HEK293 (cell line): Measurements from ENCODE around the gene KMO.

Experiments
- CTCF ChIA-PET: fragments of 350-600 bp; formaldehyde crosslinking; extraction: SDS; loops from one replicate; lab custom pipeline; 2021; ENCODE audit warnings: antibody characterized with exemption; lab: Yijun Ruan, JAX
- POLR2A ChIA-PET: fragments of 300-600 bp; formaldehyde crosslinking; extraction: SDS; loops from one replicate; lab custom pipeline; 2020; ENCODE audit warnings: antibody characterized with exemption, inconsistent platforms; lab: Yijun Ruan, JAX
- H3K27ac ChIP-seq: fragments of 200-500 bp; sonication (Bioruptor generic); 2 replicates; pipeline ENCODE4 v1.5.1; 2014; ENCODE audit warnings: low read depth, low read length, control low read depth, inconsistent platforms; ENCODE audit errors: extremely low read depth
- H3K36me3 ChIP-seq, 2 experiments: fragments of 200-500 bp in 1 of 2; sonication (Bioruptor generic) in 1 of 2; 1 replicate in 1 of 2; 2 replicates in 1 of 2; pipeline ENCODE4 v1.5.1; 2014 to 2017; ENCODE audit warnings: inconsistent platforms in 2 of 2, low read length in 2 of 2; ENCODE audit not compliant: control insufficient read depth in 2 of 2, insufficient read depth in 1 of 2
- H3K4me1 ChIP-seq: fragments of 200-500 bp; sonication (Bioruptor generic); 2 replicates; pipeline ENCODE4 v1.5.1; 2014; ENCODE audit warnings: mild to moderate bottlenecking, low read length, inconsistent platforms; ENCODE audit not compliant: control insufficient read depth, insufficient read depth
- H3K4me3 ChIP-seq: 2 replicates; pipeline ENCODE4 v1.5.1; 2011; ENCODE audit warnings: low read depth, mild to moderate bottlenecking, control low read depth, low read length, moderate library complexity
- H3K9me3 ChIP-seq: fragments of 200-500 bp; sonication (Bioruptor generic); 2 replicates; pipeline ENCODE4 v1.5.1; 2014; ENCODE audit warnings: low read depth, low read length, inconsistent platforms; ENCODE audit not compliant: control insufficient read depth, insufficient read depth
- SETDB1 ChIP-seq: IDR thresholded peaks from one replicate; pipeline ENCODE4 v1.6.1; 2017; ENCODE audit warnings: mild to moderate bottlenecking, low read length, moderate library complexity, mixed read lengths; ENCODE audit not compliant: insufficient read length
- YY2 ChIP-seq: fragments of 450-650 bp; formaldehyde crosslinking; IDR thresholded peaks from 2 replicates; pipeline ENCODE4 v1.5.1; 2016; ENCODE audit warnings: missing biosample characterization, missing genetic modification characterization
- ZNF133 ChIP-seq: fragments of 450-650 bp; formaldehyde crosslinking; IDR thresholded peaks from 2 replicates; pipeline ENCODE4 v1.5.1; 2016; ENCODE audit warnings: missing biosample characterization, missing genetic modification characterization
- ZNF16 ChIP-seq: fragments of 450-650 bp; formaldehyde crosslinking; IDR thresholded peaks from 2 replicates; pipeline ENCODE4 v1.5.1; 2016; ENCODE audit warnings: low read depth, missing biosample characterization, missing genetic modification characterization
- ZNF2 ChIP-seq: fragments of 450-650 bp; formaldehyde crosslinking; IDR thresholded peaks from 2 replicates; pipeline ENCODE4 v1.5.1; 2016; ENCODE audit warnings: missing biosample characterization, missing genetic modification characterization
- ZNF24 ChIP-seq: fragments of 450-650 bp; formaldehyde crosslinking; IDR thresholded peaks from 2 replicates; pipeline ENCODE4 v1.5.1; 2016; ENCODE audit warnings: missing biosample characterization, missing genetic modification characterization
- ZNF324 ChIP-seq: fragments of 450-650 bp; formaldehyde crosslinking; IDR thresholded peaks from 2 replicates; pipeline ENCODE4 v1.5.1; 2016; ENCODE audit warnings: missing biosample characterization, missing genetic modification characterization
- ZNF335 ChIP-seq: fragments of 450-650 bp; formaldehyde crosslinking; conservative IDR thresholded peaks from 2 replicates; pipeline ENCODE4 v1.5.1; 2016; ENCODE audit warnings: missing biosample characterization, missing genetic modification characterization
- ZNF37A ChIP-seq: fragments of 450-650 bp; IDR thresholded peaks from 2 replicates; pipeline ENCODE4 v1.5.1; 2018; ENCODE audit warnings: missing biosample characterization, missing genetic modification characterization
- ZNF394 ChIP-seq: fragments of 450-650 bp; formaldehyde crosslinking; IDR thresholded peaks from 2 replicates; pipeline ENCODE4 v1.5.1; 2016; ENCODE audit warnings: missing biosample characterization, missing genetic modification characterization, mild to moderate bottlenecking, moderate library complexity, borderline replicate concordance
- ZNF501 ChIP-seq: fragments of 450-650 bp; formaldehyde crosslinking; IDR thresholded peaks from 2 replicates; pipeline ENCODE4 v1.5.1; 2016; ENCODE audit warnings: missing biosample characterization, missing genetic modification characterization
- ZNF626 ChIP-seq: fragments of 450-650 bp; sonication (Bioruptor Pico); formaldehyde crosslinking; IDR thresholded peaks from 2 replicates; pipeline ENCODE4 v1.5.1; 2018; ENCODE audit warnings: missing biosample characterization, missing genetic modification characterization, inconsistent platforms
- ZNF830 ChIP-seq: fragments of 450-650 bp; IDR thresholded peaks from 2 replicates; pipeline ENCODE4 v1.5.0; 2018; ENCODE audit warnings: missing biosample characterization, missing genetic modification characterization, low read depth, mild to moderate bottlenecking, moderate library complexity
- ZSCAN30 ChIP-seq: fragments of 450-650 bp; IDR thresholded peaks from 2 replicates; pipeline ENCODE4 v1.5.1; 2018; ENCODE audit warnings: missing biosample characterization, mild to moderate bottlenecking, missing genetic modification characterization, moderate library complexity
- TF ChIP-seq, protein P1 (sequence below): fragments of 450-650 bp; formaldehyde crosslinking; IDR thresholded peaks from 2 replicates; pipeline ENCODE4 v1.5.1; 2016; ENCODE audit warnings: missing biosample characterization, missing genetic modification characterization
- TF ChIP-seq, protein P2 (sequence below): fragments of 450-650 bp; formaldehyde crosslinking; IDR thresholded peaks from 2 replicates; pipeline ENCODE4 v1.5.1; 2016; ENCODE audit warnings: missing biosample characterization, missing genetic modification characterization
- TF ChIP-seq, protein P3 (sequence below): fragments of 450-650 bp; formaldehyde crosslinking; IDR thresholded peaks from 2 replicates; pipeline ENCODE4 v1.5.1; 2016; ENCODE audit warnings: missing biosample characterization, missing genetic modification characterization
- TF ChIP-seq, protein P4 (sequence below): fragments of 450-650 bp; formaldehyde crosslinking; conservative IDR thresholded peaks from 2 replicates; pipeline ENCODE4 v1.5.1; 2016; ENCODE audit warnings: low read depth, missing biosample characterization, missing genetic modification characterization
- TF ChIP-seq, protein P5 (sequence below): fragments of 450-650 bp; formaldehyde crosslinking; IDR thresholded peaks from 2 replicates; pipeline ENCODE4 v1.5.1; 2016; ENCODE audit warnings: missing biosample characterization, missing genetic modification characterization
- TF ChIP-seq, protein P6 (sequence below): fragments of 450-650 bp; IDR thresholded peaks from 2 replicates; pipeline ENCODE4 v1.5.1; 2018; ENCODE audit warnings: missing biosample characterization, missing genetic modification characterization

KMO gene

DNA sequence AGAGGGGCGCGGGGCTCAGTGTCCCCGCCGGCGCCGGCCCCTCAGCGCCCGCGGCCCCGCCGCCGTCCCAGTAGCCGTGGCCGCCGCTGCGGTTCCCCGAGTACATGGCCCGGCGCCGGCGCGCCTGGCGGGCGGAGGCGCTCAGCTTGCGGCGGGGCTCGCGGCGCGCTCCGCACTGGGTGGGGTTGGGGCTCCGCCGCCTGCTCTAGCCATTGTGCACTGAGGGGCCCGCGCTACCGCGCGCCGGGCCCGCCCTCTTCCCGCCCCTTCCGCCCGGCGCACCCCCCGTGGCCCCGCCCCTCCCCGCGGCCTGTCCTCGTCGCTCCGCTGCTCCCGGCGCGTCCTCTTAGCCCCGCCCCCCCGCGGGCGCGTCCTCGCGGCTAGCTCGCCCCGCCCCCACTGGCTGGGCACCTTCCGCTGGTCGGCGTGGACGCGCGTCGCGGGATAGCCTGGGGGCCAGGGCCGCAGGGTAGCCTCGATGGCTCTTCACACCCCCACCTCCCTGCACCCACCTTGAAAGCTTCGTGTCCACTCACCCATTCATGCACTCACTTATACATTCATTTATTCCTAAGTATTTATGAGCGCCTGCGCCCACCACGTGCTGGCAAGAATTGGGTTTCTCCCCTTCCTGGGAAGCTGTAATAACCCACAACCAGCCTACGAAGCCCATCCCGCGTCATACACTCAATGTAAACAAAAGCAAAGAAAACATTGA is 108.1 kb downstream of the KMO start, which contains the start of the genes CHML and OPN3:
TSS of gene CHML (minus strand) at position 221 of the 718 bp plus-strand sequence. CDS start 4,603 bp downstream, outside the sequence.
TSS of gene OPN3 (minus strand) at position 221 of the 718 bp plus-strand sequence. CDS start at position 106, 115 bp downstream.
- ChIA-PET CTCF (interaction anchor here (4.5 kb wide), 1 partner anchor 13 kb away, joined by 23 read pairs; no protein-coding TSS in a partner anchor), POLR2A (interaction anchor here (0.5 to 1.6 kb wide), 11 partner anchors 11 to 1615 kb away, joined by 3 to 13 read pairs (median 4); partner anchors contain the start of genes CEP170, EXO1, FH and SDCCAG8)
- H3K36me3 ChIP-seq: peaks cover 0 to 10% of the 10 kb centered on the region in 2 experiments; a peak in 1 of 3 replicates
- H3K27ac ChIP-seq: peak within 1 kb of the TSS; percentile 89
- H3K4me1 ChIP-seq: peaks cover 10% of the 10 kb centered on the region
- H3K9me3 ChIP-seq: no peaks in the 10 kb centered on the region; the same call in 1 of the 2 replicates
- H3K4me3 ChIP-seq: peak within 1 kb of the TSS; percentile 95
- TF ChIP-seq, protein P1, sequence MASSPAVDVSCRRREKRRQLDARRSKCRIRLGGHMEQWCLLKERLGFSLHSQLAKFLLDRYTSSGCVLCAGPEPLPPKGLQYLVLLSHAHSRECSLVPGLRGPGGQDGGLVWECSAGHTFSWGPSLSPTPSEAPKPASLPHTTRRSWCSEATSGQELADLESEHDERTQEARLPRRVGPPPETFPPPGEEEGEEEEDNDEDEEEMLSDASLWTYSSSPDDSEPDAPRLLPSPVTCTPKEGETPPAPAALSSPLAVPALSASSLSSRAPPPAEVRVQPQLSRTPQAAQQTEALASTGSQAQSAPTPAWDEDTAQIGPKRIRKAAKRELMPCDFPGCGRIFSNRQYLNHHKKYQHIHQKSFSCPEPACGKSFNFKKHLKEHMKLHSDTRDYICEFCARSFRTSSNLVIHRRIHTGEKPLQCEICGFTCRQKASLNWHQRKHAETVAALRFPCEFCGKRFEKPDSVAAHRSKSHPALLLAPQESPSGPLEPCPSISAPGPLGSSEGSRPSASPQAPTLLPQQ (tag by site-specific recombination): 0 out of 2 replicates have a peak, but pooled peaks have one; percentile 65
- TF ChIP-seq ZSCAN30: peak; percentile 92
- TF ChIP-seq, protein P2, sequence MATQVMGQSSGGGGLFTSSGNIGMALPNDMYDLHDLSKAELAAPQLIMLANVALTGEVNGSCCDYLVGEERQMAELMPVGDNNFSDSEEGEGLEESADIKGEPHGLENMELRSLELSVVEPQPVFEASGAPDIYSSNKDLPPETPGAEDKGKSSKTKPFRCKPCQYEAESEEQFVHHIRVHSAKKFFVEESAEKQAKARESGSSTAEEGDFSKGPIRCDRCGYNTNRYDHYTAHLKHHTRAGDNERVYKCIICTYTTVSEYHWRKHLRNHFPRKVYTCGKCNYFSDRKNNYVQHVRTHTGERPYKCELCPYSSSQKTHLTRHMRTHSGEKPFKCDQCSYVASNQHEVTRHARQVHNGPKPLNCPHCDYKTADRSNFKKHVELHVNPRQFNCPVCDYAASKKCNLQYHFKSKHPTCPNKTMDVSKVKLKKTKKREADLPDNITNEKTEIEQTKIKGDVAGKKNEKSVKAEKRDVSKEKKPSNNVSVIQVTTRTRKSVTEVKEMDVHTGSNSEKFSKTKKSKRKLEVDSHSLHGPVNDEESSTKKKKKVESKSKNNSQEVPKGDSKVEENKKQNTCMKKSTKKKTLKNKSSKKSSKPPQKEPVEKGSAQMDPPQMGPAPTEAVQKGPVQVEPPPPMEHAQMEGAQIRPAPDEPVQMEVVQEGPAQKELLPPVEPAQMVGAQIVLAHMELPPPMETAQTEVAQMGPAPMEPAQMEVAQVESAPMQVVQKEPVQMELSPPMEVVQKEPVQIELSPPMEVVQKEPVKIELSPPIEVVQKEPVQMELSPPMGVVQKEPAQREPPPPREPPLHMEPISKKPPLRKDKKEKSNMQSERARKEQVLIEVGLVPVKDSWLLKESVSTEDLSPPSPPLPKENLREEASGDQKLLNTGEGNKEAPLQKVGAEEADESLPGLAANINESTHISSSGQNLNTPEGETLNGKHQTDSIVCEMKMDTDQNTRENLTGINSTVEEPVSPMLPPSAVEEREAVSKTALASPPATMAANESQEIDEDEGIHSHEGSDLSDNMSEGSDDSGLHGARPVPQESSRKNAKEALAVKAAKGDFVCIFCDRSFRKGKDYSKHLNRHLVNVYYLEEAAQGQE: peak; percentile 39; the same call in 1 of the 2 replicates
- no peak for TF ChIP-seq ZNF830 (tag by site-specific recombination)
- no peak for TF ChIP-seq YY2 (tag by site-specific recombination)
- TF ChIP-seq, protein P3, sequence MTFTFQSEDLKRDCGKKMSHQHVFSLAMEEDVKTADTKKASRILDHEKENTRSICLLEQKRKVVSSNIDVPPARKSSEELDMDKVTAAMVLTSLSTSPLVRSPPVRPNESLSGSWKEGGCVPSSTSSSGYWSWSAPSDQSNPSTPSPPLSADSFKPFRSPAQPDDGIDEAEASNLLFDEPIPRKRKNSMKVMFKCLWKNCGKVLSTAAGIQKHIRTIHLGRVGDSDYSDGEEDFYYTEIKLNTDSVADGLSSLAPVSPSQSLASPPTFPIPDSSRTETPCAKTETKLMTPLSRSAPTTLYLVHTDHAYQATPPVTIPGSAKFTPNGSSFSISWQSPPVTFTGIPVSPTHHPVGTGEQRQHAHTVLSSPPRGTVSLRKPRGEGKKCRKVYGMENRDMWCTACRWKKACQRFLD (tag by site-specific recombination): no peak
- TF ChIP-seq ZNF24: peak; percentile 81; the same call in 1 of the 2 replicates
- no peak for TF ChIP-seq ZNF16 (tag by site-specific recombination)
- TF ChIP-seq ZNF133 (tag by site-specific recombination): peak; percentile 56; the same call in 1 of the 2 replicates
- TF ChIP-seq ZNF335 (tag by site-specific recombination): peak; percentile 87
- TF ChIP-seq ZNF626 (tag by site-specific recombination): peak; percentile 81; the same call in 1 of the 2 replicates
- TF ChIP-seq ZNF394 (tag by site-specific recombination): peak; percentile 46; the same call in 1 of the 2 replicates
- TF ChIP-seq, protein P4, sequence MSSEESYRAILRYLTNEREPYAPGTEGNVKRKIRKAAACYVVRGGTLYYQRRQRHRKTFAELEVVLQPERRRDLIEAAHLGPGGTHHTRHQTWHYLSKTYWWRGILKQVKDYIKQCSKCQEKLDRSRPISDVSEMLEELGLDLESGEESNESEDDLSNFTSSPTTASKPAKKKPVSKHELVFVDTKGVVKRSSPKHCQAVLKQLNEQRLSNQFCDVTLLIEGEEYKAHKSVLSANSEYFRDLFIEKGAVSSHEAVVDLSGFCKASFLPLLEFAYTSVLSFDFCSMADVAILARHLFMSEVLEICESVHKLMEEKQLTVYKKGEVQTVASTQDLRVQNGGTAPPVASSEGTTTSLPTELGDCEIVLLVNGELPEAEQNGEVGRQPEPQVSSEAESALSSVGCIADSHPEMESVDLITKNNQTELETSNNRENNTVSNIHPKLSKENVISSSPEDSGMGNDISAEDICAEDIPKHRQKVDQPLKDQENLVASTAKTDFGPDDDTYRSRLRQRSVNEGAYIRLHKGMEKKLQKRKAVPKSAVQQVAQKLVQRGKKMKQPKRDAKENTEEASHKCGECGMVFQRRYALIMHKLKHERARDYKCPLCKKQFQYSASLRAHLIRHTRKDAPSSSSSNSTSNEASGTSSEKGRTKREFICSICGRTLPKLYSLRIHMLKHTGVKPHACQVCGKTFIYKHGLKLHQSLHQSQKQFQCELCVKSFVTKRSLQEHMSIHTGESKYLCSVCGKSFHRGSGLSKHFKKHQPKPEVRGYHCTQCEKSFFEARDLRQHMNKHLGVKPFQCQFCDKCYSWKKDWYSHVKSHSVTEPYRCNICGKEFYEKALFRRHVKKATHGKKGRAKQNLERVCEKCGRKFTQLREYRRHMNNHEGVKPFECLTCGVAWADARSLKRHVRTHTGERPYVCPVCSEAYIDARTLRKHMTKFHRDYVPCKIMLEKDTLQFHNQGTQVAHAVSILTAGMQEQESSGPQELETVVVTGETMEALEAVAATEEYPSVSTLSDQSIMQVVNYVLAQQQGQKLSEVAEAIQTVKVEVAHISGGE (tag by site-specific recombination): 0 out of 2 replicates have a peak, but pooled peaks have one; percentile 32
- TF ChIP-seq, protein P5, sequence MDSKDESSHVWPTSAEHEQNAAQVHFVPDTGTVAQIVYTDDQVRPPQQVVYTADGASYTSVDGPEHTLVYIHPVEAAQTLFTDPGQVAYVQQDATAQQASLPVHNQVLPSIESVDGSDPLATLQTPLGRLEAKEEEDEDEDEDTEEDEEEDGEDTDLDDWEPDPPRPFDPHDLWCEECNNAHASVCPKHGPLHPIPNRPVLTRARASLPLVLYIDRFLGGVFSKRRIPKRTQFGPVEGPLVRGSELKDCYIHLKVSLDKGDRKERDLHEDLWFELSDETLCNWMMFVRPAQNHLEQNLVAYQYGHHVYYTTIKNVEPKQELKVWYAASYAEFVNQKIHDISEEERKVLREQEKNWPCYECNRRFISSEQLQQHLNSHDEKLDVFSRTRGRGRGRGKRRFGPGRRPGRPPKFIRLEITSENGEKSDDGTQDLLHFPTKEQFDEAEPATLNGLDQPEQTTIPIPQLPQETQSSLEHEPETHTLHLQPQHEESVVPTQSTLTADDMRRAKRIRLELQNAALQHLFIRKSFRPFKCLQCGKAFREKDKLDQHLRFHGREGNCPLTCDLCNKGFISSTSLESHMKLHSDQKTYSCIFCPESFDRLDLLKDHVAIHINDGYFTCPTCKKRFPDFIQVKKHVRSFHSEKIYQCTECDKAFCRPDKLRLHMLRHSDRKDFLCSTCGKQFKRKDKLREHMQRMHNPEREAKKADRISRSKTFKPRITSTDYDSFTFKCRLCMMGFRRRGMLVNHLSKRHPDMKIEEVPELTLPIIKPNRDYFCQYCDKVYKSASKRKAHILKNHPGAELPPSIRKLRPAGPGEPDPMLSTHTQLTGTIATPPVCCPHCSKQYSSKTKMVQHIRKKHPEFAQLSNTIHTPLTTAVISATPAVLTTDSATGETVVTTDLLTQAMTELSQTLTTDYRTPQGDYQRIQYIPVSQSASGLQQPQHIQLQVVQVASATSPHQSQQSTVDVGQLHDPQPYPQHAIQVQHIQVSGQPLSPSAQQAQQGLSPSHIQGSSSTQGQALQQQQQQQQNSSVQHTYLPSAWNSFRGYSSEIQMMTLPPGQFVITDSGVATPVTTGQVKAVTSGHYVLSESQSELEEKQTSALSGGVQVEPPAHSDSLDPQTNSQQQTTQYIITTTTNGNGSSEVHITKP (tag by site-specific recombination): peak; percentile 33; the same call in 1 of the 2 replicates
- TF ChIP-seq SETDB1: no peak
- TF ChIP-seq ZNF324: peak; percentile 81; the same call in 1 of the 2 replicates
- peak; percentile 73; the same call in 1 of the 2 replicates for TF ChIP-seq ZNF501 (tag by site-specific recombination)
- TF ChIP-seq, protein P6, sequence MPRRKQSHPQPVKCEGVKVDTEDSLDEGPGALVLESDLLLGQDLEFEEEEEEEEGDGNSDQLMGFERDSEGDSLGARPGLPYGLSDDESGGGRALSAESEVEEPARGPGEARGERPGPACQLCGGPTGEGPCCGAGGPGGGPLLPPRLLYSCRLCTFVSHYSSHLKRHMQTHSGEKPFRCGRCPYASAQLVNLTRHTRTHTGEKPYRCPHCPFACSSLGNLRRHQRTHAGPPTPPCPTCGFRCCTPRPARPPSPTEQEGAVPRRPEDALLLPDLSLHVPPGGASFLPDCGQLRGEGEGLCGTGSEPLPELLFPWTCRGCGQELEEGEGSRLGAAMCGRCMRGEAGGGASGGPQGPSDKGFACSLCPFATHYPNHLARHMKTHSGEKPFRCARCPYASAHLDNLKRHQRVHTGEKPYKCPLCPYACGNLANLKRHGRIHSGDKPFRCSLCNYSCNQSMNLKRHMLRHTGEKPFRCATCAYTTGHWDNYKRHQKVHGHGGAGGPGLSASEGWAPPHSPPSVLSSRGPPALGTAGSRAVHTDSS (tag by site-specific recombination): 0 out of 2 replicates have a peak, but pooled peaks have one; percentile 3
- peak; percentile 38; the same call in 1 of the 2 replicates for TF ChIP-seq ZNF37A (tag by site-specific recombination)
- peak; percentile 77; the same call in 1 of the 2 replicates for TF ChIP-seq ZNF2 (tag by site-specific recombination)
